Left forelimb (tissue), 1 donor: ENCODE results near the gene SYNDIG1.
"Not testable (repeated sequence)": the region's sequence is repeated elsewhere in the genome, so short reads cannot be mapped to it uniquely, and the experiment has no call there.

Experiments
- DNase-seq: peaks from one replicate; pipeline ENCODE4 v3.0.0-alpha.2; 2018; ENCODE audit warnings: low spot score

The SYNDIG1 gene

DNA sequence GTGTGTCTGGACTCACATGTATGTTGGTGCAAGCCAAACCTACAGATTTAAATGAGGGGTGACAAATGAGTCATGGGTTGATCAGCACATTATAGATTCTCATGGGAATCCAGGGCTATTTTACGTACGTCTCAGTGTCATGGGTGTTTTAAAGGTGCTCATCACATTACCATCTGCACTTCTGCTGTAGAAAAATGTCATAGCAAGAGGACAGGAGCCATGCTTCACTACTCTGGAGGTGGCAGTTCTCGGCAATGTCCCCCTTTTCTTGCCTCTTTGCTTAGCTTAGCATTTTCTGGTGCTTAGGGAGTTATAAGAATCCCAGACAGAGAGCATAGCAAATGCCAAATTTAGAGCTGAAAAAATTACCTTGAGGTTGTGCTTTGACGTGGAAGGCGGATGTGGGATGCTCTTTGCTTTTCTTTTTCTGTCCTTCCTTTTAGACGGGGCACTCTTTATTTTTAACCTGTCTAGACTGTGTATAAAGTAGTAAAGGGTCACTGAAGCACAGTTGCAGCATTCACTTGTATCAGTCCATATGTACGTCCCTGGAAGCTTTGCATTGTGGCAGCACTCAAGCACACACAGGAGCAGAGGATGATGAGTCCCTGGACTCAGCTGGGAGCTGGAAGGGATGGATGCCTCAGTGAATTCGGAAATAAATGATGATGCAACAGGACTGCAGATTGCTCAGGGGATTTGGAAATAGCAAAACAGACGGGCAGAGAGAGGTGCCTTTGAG, 139.7 kb downstream of the SYNDIG1 start:
- no peak for DNase-seq

- DNase-seq, result no peak
These were observed 140.3 kb downstream of the SYNDIG1 start for GRCh38 chr20:24609757-24610156.

DNA sequence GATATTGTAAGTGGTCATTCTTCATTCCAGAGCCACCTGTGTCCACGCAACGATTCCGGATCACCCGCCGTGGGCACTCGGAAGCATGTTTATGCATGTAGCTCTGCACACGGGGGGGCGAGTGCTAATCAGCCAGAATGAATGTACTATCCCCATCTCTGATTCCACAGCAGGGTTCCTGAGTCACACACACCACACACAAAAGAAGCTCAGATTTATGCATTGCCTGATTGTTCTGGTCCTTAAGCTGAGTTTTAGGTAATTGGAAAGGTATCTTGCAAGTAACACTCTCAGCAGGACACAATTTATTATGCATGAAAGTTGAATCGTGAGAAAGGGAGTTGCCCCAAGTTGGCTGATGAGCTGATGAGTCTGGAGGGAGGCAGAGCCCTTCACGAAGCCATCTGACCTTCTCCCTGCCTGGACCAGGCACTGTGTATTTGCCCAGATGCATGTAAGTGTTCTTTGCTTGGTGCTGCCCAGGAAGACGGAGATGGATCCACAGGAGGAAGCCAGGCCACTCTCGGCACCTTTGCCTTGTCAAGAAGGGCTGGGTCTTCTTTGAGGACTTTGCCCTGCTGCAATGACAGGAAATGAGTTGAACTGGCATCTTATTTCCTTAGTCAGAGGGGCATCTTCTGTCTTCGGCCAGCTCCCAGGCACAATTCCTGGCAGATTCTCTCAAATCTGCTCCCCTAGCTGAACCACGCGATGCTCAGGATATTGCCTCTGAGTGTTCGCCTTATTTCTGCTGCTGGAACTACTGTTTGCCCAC, 141.1 kb downstream of the SYNDIG1 start:
- no peak for DNase-seq

DNA sequence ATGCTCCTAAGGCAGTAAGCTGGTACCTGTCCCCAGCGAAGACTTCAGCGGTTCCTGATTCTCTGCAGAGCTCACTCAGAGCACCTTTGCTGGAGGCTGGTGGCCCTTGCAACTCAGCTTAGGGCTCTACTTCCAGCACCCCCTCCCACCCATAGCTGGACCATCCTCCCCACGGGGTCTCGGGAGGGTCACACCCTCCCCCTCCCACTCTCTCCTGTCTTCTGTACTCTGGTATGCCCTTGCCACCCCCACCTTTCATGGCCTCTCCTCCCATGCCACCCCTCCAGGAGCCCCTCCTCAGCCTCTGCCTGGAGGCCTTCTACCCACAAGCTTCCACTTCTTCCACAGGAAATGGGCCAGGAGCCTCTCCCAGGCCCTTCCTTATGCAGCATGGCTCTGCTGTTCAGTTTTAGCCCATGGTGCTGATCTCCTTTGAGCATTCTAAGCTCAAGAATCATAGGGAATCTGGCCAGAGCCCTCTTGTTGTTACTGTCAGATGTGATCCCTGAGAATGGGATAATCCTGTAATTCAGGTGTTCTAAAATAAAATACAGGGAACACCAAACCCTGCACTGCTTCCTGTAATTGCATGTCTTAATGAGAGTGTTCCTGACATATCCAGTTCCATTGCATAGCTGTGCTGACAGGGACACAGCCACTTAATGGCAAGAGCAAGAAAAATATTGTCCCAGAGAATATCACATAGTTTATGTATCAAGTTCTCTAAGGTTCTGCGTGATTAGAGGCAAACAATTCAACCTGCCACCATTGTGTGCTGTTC, 142.1 kb downstream of the SYNDIG1 start:
- no peak for DNase-seq

DNA sequence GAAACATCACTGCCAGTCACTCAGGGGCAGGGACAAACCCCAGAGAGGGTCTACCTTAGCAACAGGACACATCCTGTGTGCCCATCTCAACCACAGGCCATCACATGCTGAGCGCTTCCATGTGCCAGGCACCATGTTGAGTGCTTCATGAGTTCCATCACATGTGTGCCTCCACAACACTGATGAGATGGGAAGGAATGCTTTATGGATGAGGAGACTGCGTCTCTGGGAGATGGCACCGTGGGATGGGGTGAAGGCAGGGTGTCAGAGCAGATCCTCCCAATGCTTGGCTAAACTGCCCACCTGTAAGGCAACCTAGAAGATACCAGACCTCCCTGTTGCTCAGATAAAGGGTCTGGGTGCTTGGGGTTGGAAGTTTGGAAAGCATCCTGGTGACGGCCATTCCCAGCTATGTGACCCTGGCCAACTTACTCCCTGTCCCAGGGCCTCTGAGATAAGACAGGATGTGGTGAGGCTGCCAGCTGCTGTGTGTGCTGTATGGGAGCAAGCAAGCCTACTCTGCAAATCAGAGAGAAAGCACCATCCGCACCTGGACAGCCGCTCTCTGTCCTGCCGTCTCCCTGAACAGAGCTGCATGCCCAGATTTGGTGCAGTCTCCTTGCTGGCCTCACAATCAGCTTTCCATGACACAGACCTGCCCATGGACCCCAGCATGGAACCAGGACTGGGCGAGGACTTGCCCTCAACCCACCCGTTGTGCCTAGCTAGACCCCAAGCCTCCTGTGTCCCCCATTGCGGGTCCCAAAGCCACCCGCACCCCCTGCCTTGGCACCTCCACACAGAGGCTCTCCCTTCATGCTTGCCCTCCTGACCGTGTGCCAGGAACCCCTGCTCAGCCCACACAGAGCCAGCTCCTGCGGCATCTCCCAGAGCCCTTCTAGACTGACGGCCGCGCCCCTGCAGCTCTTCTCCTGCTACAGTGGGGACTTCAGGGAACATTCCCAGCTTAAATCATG, 143.7 kb downstream of the SYNDIG1 start:
- no peak for DNase-seq

- DNase-seq, result no peak
These were observed 144.9 kb downstream of the SYNDIG1 start for GRCh38 chr20:24614341-24614740.

DNA sequence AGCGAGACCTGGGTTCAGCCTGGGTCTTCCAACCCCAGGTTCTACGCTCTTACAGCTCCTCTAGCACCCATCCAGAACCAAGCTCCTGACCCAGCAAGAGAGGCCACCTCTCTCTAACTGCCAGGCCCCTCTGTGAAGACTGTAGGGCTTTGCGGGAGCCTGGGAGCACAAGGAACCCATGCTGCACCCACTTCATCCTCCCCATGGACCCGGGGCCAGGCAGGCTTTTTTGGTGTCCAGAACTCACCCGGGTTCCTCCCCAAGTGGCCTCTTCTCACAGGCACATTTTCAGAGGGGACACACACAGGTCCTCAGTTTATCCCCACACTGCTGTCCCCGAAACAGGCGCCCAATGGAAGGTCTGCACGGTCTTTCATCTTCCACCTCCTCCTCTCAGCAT, 145.9 kb downstream of the SYNDIG1 start:
- DNase-seq, result no peak

- DNase-seq, result no peak
These were observed 147.0 kb downstream of the SYNDIG1 start for GRCh38 chr20:24616258-24617079.

DNA sequence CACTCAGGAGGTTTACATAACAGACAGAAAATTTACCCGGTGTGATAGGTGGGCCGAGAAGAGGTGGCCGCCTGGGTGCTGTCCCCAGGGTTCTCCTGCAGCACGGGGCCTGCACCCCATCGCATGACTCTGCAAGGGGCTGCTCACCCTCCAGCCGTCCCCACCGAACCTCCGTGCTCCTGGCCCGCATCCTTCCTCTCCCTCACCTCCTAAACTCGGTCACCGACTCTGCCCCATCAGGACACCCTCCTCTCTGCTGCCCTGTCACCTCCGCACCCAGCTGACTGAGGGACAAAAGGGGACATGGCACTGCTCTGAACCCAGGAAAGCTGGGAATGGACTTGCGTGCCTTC, 147.6 kb downstream of the SYNDIG1 start:
- DNase-seq, result no peak

DNA sequence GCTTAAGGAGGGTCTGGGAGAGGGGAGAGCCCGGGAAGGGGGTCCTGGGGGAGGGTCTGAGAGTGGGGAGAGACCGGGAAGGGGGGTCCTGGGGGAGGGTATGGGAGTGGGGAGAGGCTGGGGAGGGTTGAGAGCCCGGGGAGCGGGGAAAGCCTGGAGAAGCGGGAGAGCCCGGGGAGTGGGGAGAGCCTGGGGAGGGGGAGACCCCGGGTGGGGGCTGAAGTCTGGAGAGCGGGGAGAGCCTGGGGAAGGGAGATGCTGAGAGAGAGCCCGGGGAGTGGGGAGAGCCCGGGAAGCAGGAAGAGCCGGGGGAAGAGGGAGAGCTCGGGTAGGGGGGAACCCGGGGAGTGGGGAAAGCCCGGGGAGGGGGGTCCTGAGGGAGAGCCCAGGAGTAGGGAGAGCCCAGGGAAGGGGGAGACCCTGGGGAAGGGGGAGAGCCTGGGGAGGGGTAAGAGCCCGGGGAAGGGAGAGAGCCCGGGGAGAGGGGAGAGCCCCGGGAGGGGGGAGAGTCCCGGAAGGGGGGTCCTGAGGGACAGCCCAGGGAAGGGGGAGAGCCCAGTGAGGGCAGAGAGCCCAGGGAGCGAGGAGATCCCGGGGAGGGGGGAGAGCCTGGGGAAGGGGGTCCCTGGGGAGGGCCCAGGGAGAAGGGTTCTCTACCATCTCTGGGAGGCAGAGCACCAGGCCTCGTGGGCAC, 148.5 kb downstream of the SYNDIG1 start:
- DNase-seq, result no peak

DNA sequence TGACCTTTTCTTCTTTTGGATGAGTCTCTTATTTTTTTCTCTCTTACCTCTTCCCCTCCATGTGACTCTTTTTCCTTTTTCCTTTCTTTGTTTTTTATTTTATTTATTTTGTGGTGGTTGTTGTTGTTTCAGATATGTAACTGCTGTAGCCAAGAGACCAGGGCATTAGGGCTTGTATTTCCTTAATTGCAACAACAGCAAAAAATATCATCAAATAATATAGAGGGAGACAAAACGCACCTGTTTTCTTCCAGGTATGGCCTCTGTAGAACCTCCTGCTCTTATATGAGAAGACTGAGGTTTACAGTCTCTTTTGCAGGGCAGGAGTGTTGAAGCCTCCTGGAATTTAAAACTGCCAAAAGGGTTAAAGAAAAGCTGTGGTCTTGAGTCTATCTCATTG, 149.3 kb downstream of the SYNDIG1 start:
- DNase-seq, result no peak

GRCh38 chr20:24619212-24619611, 149.8 kb downstream of the SYNDIG1 start:
- no peak for DNase-seq

DNA sequence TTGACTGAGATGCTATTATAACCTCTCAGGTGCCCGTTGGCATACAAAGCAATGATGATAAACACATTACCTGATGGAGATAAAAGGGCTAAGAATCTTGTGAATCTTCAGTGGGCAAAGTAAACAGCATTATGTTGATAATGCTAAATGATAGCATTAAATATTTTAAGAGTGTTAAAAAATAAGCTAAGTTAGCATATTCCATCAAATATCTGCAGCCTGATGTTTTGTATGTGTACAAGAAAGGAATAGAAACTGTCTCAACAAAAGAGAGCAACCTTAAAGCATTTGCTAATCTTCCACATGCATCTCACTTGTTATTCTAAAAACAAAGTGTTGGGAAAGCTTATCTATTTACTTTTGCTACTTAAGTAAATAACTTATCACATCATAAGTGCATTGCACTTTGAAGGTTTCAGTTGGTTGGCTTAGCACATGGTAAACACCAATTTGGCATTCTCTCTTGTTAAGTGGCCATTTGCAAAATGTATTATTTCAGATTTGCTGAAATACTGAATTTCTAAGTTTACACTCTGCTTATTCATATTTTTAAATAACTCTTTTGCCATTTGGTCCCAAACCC, 151.6 kb downstream of the SYNDIG1 start:
- no peak for DNase-seq

- no peak for DNase-seq
These were observed 153.4 kb downstream of the SYNDIG1 start for GRCh38 chr20:24622856-24623255.

GRCh38 chr20:24626141-24626540, 156.7 kb downstream of the SYNDIG1 start:
- not testable (repeated sequence) for DNase-seq

DNA sequence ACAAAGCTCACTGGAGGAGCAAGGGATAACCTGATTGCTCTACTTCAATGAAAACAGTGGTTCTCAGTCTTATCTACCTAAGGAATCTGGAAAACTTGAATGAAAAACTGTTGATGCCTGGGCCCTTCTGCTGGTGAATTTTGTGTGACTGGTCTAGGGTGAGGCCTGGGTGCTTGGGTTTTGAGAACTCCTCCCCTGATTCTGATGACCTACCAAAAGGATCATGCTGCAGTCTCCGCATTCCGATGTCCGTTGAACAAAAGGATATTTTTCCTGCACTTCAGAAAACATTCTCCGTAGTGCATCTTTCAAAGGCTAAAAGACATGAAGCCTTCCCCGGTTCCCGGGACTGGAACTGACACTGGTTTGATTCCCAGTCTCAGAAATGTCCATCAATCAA, 157.9 kb downstream of the SYNDIG1 start:
- DNase-seq, result no peak

DNA sequence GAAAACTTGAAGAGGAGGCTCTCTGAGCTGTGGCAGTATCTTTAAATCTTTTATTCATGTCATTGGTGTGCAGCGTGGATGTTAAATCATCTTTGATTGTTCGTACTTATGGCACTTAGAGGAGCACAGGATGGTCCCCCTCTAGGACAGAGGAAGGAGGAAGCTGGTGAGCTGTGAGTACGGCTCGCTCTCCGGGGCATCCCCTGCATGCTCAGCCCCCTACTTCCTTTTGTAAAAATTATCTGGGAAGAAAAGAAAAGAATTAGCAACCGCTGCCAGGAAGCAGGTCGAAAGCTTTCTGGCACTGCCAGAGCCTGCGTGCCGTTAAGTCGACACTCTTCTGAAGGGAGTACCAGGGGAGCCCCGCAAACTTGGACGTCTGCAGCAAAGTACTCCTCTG, 158.5 kb downstream of the SYNDIG1 start:
- no peak for DNase-seq

GRCh38 chr20:24628985-24629384, 159.6 kb downstream of the SYNDIG1 start:
- DNase-seq, result no peak

DNA sequence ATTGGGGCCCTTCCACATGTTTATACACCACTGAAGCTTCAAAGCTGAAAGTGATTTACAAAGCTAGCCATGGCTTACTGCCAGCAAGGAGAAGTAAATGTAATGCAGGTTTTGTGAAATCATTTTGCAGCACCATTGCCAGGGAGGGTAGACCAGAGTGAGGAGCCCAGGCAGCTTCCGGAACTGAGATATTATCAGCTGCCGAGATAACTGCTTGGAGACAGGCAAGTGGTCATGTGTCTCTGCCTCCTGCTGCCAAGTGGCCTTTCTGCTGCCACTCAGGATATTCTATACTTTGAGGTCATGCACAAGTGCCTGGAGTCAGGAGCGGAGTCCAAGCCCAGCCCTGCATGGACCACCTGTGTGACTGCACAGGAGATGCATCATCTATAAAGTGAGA, 160.2 kb downstream of the SYNDIG1 start:
- DNase-seq, result no peak
